Activated gamma-delta T cell treated with anti-CD3 and anti-CD28 coated beads, Interleukin-2, amount 50 U/mL, for 16 hours (primary cell): ENCODE data around the gene RNF125.
"Not testable (repeated sequence)": the region's sequence is repeated elsewhere in the genome, so short reads cannot be mapped to it uniquely, and the experiment has no call there.

ENCODE experiments used
- DNase-seq: peaks from one replicate; pipeline ENCODE4 v3.0.0-alpha.2; 2020; ENCODE audit warnings: low read depth

RNF125 gene

GRCh38 chr18:32025744-32026143 is 7.1 kb downstream of the RNF125 start:
- DNase-seq, result no peak

- no peak for DNase-seq
Measured at GRCh38 chr18:32026491-32027086, 8.0 kb downstream of the RNF125 start.

- no peak for DNase-seq
Measured at GRCh38 chr18:32029558-32029957, 10.9 kb downstream of the RNF125 start.

- no peak for DNase-seq
Measured at GRCh38 chr18:32032609-32033008, 14.0 kb downstream of the RNF125 start.

GRCh38 chr18:32036506-32037180 is 18.0 kb downstream of the RNF125 start:
- DNase-seq, result no peak

- no peak for DNase-seq
Measured at GRCh38 chr18:32037616-32038015, 19.0 kb downstream of the RNF125 start.

GRCh38 chr18:32040936-32041335 is 22.3 kb downstream of the RNF125 start:
- no peak for DNase-seq

GRCh38 chr18:32042337-32042736 is 23.7 kb downstream of the RNF125 start:
- no peak for DNase-seq

GRCh38 chr18:32048507-32049091 is 30.0 kb downstream of the RNF125 start:
- DNase-seq, result no peak

GRCh38 chr18:32049393-32050171 is 31.0 kb downstream of the RNF125 start:
- no peak for DNase-seq

- DNase-seq, result no peak
Measured at GRCh38 chr18:32056613-32057358, 38.2 kb downstream of the RNF125 start.

GRCh38 chr18:32057624-32058165 is 39.1 kb downstream of the RNF125 start:
- DNase-seq, result no peak

- DNase-seq, result no peak
Measured at GRCh38 chr18:32060026-32060425, 41.4 kb downstream of the RNF125 start.

GRCh38 chr18:32067375-32068167 is 48.9 kb downstream of the RNF125 start:
- DNase-seq, result no peak

- no peak for DNase-seq
Measured at GRCh38 chr18:32072321-32072720, 53.7 kb downstream of the RNF125 start.

GRCh38 chr18:32074206-32074605 is 55.6 kb downstream of the RNF125 start:
- DNase-seq, result no peak

GRCh38 chr18:32078845-32079244 is 60.2 kb downstream of the RNF125 start:
- DNase-seq, result no peak

- DNase-seq, result no peak
Measured at GRCh38 chr18:32081881-32082280, 63.3 kb downstream of the RNF125 start.

GRCh38 chr18:32083781-32084180 is 65.2 kb downstream of the RNF125 start:
- DNase-seq, result no peak

GRCh38 chr18:32086881-32087280 is 68.3 kb downstream of the RNF125 start:
- no peak for DNase-seq

GRCh38 chr18:32090831-32091230 is 72.2 kb downstream of the RNF125 start:
- not testable (repeated sequence) for DNase-seq
